GM23248 (cell line): ENCODE data around the gene WDR49.

Experiments
- EZH2 ChIP-seq: fragments of 200-600 bp; sonication (generic); IDR thresholded peaks from 2 replicates; pipeline ENCODE4 v1.6.1; 2018; ENCODE audit warnings: antibody characterized with exemption, mild to moderate bottlenecking; ENCODE audit not compliant: insufficient read depth, poor library complexity, severe bottlenecking
- EZH2phosphoT487 ChIP-seq: fragments of 200-600 bp; sonication (generic); IDR thresholded peaks from 2 replicates; pipeline ENCODE4 v1.6.1; 2018; ENCODE audit warnings: antibody characterized with exemption, moderate library complexity, mild to moderate bottlenecking, low read depth; ENCODE audit not compliant: insufficient read depth

DNA sequence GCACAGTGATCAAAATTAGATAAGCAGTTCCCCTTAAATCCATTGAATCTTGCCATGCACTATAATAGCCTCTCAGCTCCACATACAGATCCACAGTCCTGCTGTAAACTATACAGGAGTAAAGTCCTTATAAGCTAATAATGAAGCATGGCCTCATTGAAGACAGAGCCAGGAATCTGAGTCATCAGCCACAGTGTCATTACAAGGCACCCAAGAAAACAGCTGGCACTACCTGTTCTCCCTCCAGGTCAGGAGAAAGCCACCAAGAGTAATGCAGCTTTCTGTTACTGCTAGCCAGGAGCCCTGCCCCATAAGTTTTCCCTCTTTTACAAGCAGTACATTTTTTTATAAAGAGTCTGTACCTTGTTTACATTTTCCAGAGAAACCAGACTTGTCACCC, 27.3 kb downstream of the WDR49 start:
- TF ChIP-seq EZH2 (no peak), EZH2phosphoT487 (no peak)
